Adrenal gland (tissue), 12 donors: ENCODE measurements around the gene MAP3K6. TPM values are rescaled to one million over a fixed set of nuclear protein-coding genes. Genes with fewer than 3 reads are reported as not detected.

ENCODE experiments used
- DNase-seq, 7 donors: peaks; one replicate each; pipeline ENCODE4 v3.0.0-alpha.2; 2019 to 2020
- H3K27ac ChIP-seq, 5 donors: fragments of 200-600 bp; sonication (generic) in 4 of 5; 1 replicate in 3 of 5; 2 replicates in 2 of 5; pipeline versions ENCODE4 v1.5.1 to v1.8.0; 2016 to 2020; ENCODE audit warnings: mild to moderate bottlenecking in 1 of 5
- H3K27me3 ChIP-seq: fragments of 200-600 bp; 2 replicates; pipeline ENCODE4 v1.8.0; 2021
- H3K36me3 ChIP-seq, 2 donors: fragments of 200-600 bp; replicated peaks in 1 of 2; 1 replicate in 1 of 2; 2 replicates in 1 of 2; pipeline versions ENCODE4 v1.5.1 to v1.8.0; 2018 to 2022
- H3K4me1 ChIP-seq, 2 donors: fragments of 200-600 bp; replicated peaks in 1 of 2; 1 replicate in 1 of 2; 2 replicates in 1 of 2; pipeline versions ENCODE4 v1.5.1 to v1.8.0; 2018 to 2021
- H3K4me3 ChIP-seq, 4 donors: fragments of 200-600 bp; sonication (generic) in 3 of 4; one replicate each; pipeline ENCODE4 v1.5.1; 2016 to 2018
- H3K9me3 ChIP-seq, 3 donors: fragments of 200-600 bp; sonication (generic) in 1 of 3; replicated peaks in 1 of 3; 1 replicate in 2 of 3; 2 replicates in 1 of 3; pipeline versions ENCODE4 v1.5.1 to v1.8.0; 2016 to 2021
- POLR2A ChIP-seq, 2 donors: fragments of 450-650 bp; IDR thresholded peaks; one replicate each; pipeline ENCODE4 v1.6.1; 2017; ENCODE audit warnings: antibody characterized with exemption in 2 of 2, mild to moderate bottlenecking in 2 of 2, moderate library complexity in 1 of 2
- WGBS, 4 donors: extraction: QIAGEN DNeasy Blood & Tissue Kit in 2 of 4; methylation state at CpG; one replicate each; pipeline versions ENCODE4 v1.1.5 to v1.1.7; 2013 to 2017; 5-methylcytosine and 5-hydroxymethylcytosine counted together
- intact Hi-C, 2 donors: fragments of 100-400 bp; cut with DNase I; formaldehyde crosslinking; loops; one replicate each; pipeline versions ENCODE4 v1.14.1 to v1.15.0; 2022 to 2023
- polyA plus RNA-seq, 3 donors: library from polyadenylated mRNA; stranded (reverse); fragments of 200-250 nt in 2 of 3; fragments of 350-450 nt in 1 of 3; fragmentation: Illumina TruSeq in 1 of 3; extraction: RNeasy Lipid Tissue Mini Kit (QIAGEN cat#74804) in 1 of 3; gene quantifications; one replicate each; pipeline ENCODE4 v1.2.3, GENCODE V29; 2013 to 2014
- total RNA-seq, 9 donors: library from RNA; depleted of rRNA in 4 of 9; stranded (reverse); fragments of >200 nt in 4 of 9; fragments of 120-200 nt in 1 of 9; fragmentation: NEBNext Ultra II Directional in 1 of 9; extraction: Animal tissue kit (Norgen Biotek cat#: 25700) in 1 of 9; gene quantifications; one replicate each; pipeline versions ENCODE4 v1.1.0 to v1.2.4, GENCODE V29; 2013 to 2023
- TF ChIP-seq, protein P1 (sequence below), 6 experiments: fragments of 450-650 bp in 4 of 6; fragments of 200-600 bp in 2 of 6; sonication (generic) in 1 of 6; IDR thresholded peaks; 1 replicate in 5 of 6; 2 replicates in 1 of 6; pipeline versions ENCODE4 v1.5.1 to v1.8.0; 2016 to 2021; ENCODE audit warnings: antibody characterized with exemption in 6 of 6, mild to moderate bottlenecking in 2 of 6, moderate library complexity in 1 of 6
- donor health status: healthy with polysubstance abuse.
- donor health status: Bipolar disorder and iron deficiency.
- donor health status: DM: yes; HTN: yes; CAD: no.
- donor health status: DM: no; HTN: no; CAD: no.
- donor health status: DM: no; HTN: no; CAD: no.
- donor health status: DM: yes; HTN: yes; CAD: no.

Gene MAP3K6
- total and polyA plus RNA-seq, 12 donors = 6.5 to 136 (median 26.6) TPM

- H3K27ac ChIP-seq = no peak overlapping the region
- H3K27me3 ChIP-seq = no peaks in the 10 kb centered on the region
- TF ChIP-seq, protein P1, sequence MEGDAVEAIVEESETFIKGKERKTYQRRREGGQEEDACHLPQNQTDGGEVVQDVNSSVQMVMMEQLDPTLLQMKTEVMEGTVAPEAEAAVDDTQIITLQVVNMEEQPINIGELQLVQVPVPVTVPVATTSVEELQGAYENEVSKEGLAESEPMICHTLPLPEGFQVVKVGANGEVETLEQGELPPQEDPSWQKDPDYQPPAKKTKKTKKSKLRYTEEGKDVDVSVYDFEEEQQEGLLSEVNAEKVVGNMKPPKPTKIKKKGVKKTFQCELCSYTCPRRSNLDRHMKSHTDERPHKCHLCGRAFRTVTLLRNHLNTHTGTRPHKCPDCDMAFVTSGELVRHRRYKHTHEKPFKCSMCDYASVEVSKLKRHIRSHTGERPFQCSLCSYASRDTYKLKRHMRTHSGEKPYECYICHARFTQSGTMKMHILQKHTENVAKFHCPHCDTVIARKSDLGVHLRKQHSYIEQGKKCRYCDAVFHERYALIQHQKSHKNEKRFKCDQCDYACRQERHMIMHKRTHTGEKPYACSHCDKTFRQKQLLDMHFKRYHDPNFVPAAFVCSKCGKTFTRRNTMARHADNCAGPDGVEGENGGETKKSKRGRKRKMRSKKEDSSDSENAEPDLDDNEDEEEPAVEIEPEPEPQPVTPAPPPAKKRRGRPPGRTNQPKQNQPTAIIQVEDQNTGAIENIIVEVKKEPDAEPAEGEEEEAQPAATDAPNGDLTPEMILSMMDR (IDR thresholded peaks at IDR 0.05) = no peak
- no peak for TF ChIP-seq POLR2A (IDR thresholded peaks at IDR 0.05)
- 34 to 44% (median 39%) methylated on average over 42 to 71 of the region's 71 CpGs for WGBS, 4 donors
- peaks cover 0 to 69% of the 10 kb centered on the region in 2 donors for H3K36me3 ChIP-seq
- peak overlapping the region in 1 of 4 donors; percentile 37 for H3K4me3 ChIP-seq
- peak in 2 of 7 donors; percentile 33 to 36 for DNase-seq
- no peaks in the 10 kb centered on the region for H3K9me3 ChIP-seq
- peaks cover 0 to 15% of the 10 kb centered on the region in 2 donors for H3K4me1 ChIP-seq
- intact Hi-C loops = no loop called here
Measured at GRCh38 chr1:27360159-27361043, 6.4 kb downstream of the MAP3K6 start.

DNA sequence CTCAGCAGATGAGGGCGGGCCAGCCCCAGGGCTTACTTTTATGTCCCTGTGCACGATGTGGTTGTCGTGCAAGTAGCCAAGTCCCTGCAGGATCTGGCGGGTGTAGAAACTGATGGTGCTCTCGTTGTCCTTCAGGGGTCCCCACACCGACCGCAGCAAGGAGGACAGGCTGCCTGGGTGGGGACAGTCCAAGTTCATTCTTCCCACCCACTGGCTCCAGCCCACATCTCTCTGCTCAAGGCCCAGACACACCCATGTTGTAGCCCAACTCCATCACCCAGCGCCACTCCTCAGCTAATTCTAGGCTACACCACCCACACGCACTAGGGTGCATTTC is 7.0 kb downstream of the MAP3K6 start:
- H3K4me1 ChIP-seq = peaks cover 0 to 9% of the 10 kb centered on the region in 2 donors

DNA sequence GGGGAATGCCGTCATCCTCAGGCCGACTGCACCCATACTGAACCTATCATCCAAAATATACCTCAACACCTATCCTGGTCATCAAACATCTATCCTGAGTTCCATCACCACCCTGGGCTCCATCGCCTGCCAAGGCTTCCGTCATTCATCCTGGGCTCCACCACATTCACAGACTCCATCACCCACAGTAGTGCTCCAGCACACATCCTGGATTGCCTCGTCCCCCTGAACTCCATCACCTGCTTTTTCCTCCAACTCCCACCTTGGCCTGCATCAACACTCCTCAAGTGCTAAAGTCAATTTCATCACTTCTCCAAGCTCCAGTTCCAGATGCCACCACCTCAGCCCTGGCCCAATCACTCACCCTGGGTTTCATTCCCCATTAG is 7.8 kb downstream of the MAP3K6 start:
- H3K36me3 ChIP-seq = peaks cover 0 to 74% of the 10 kb centered on the region in 2 donors
- no peak overlapping the region for H3K4me3 ChIP-seq
- H3K4me1 ChIP-seq = peaks cover 0 to 5% of the 10 kb centered on the region in 2 donors
- no peaks in the 10 kb centered on the region for H3K9me3 ChIP-seq
- no peak overlapping the region for H3K27ac ChIP-seq
- no peak for DNase-seq
- H3K27me3 ChIP-seq = no peaks in the 10 kb centered on the region
- no peak for TF ChIP-seq POLR2A (IDR thresholded peaks at IDR 0.05)
- TF ChIP-seq, protein P1 (IDR thresholded peaks at IDR 0.05) = no peak
- 92 to 99% (median 96%) methylated on average over 5 of the region's 5 CpGs for WGBS, 4 donors
- intact Hi-C loops = loop anchor here (5.0 to 10.0 kb wide), 2 partner anchors 33 to 54 kb away; partner anchors contain the start of gene GPR3 (in 2 of the 2)

More for the DNA sequence above, 7.0 kb downstream of the MAP3K6 start:
- H3K9me3 ChIP-seq = no peaks in the 10 kb centered on the region
- TF ChIP-seq, protein P1 (IDR thresholded peaks at IDR 0.05) = no peak
- no peak for TF ChIP-seq POLR2A (IDR thresholded peaks at IDR 0.05)
- 61 to 68% (median 66%) methylated on average over 3 to 9 of the region's 9 CpGs for WGBS, 4 donors
- H3K27me3 ChIP-seq = no peaks in the 10 kb centered on the region
- no peak for DNase-seq
- H3K4me3 ChIP-seq = no peak overlapping the region
- peaks cover 0 to 75% of the 10 kb centered on the region in 2 donors for H3K36me3 ChIP-seq
- H3K27ac ChIP-seq = no peak overlapping the region
- intact Hi-C loops = loop anchor here (5.0 to 10.0 kb wide), 2 partner anchors 33 to 55 kb away; partner anchors contain the start of gene GPR3 (in 2 of the 2)

DNA sequence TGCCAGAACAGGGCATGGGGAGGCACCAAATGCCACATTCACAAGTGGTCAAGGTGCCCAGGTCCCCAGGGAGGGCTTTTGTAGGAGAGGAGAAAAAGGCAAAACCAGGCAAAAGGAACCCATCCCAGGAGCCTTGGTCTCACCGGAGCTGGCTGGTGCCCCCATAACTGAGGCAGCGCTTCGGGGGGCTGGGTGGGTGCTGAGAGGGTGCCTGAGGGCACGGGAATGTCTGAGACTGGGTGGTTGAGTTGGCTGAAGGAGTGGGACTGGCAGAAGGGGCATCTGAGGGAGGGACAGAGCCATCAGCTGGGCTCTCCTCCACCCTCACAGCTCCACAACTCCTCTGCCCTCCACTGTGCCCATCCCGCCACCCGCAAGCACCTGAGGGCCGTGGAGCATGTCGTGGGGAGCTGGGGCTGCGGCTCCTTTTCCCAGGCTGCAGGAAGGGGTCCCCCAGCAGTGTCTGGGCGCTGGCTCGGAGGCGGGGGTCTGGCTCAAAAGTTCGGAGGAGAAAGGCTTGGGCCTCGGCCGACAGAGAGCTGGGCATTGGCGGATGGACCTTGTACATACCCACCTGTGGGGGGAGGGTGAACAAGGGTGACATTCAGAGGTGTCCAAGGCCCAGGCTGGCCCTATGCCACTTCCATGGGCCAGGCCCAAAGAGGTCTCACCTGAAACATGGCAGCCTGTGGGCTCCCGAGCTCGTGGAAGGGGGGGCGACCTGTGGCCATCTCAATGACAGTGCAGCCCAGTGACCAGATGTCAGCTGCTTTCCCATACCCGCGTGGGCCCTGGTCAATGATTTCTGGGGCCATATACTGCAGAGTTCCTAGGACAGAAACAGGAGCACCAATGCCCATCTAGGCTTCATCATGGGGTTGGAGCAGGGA is 8.5 kb downstream of the MAP3K6 start:
- peaks cover 0 to 5% of the 10 kb centered on the region in 2 donors for H3K4me1 ChIP-seq
- no peak for TF ChIP-seq POLR2A (IDR thresholded peaks at IDR 0.05)
- TF ChIP-seq, protein P1 (IDR thresholded peaks at IDR 0.05) = no peak
- H3K27me3 ChIP-seq = no peaks in the 10 kb centered on the region
- WGBS, 4 donors = 92 to 94% (median 92%) methylated on average over 10 to 21 of the region's 21 CpGs
- intact Hi-C loops = loop anchor here (5.0 to 10.0 kb wide), 2 partner anchors 34 to 53 kb away; partner anchors contain the start of gene GPR3 (in 2 of the 2)
- H3K36me3 ChIP-seq = peaks cover 0 to 72% of the 10 kb centered on the region in 2 donors
- H3K9me3 ChIP-seq = no peaks in the 10 kb centered on the region
- no peak overlapping the region for H3K27ac ChIP-seq
- DNase-seq = no peak
- no peak overlapping the region for H3K4me3 ChIP-seq
